Measurements from ENCODE around the gene KEAP1. TPM values are rescaled to one million over a fixed set of nuclear protein-coding genes. Genes with fewer than 3 reads are reported as not detected.

Gene KEAP1
- total RNA-seq, 4 donors from 2014 or later: 66.2 to 86.9 (median 76.4) TPM

DNA sequence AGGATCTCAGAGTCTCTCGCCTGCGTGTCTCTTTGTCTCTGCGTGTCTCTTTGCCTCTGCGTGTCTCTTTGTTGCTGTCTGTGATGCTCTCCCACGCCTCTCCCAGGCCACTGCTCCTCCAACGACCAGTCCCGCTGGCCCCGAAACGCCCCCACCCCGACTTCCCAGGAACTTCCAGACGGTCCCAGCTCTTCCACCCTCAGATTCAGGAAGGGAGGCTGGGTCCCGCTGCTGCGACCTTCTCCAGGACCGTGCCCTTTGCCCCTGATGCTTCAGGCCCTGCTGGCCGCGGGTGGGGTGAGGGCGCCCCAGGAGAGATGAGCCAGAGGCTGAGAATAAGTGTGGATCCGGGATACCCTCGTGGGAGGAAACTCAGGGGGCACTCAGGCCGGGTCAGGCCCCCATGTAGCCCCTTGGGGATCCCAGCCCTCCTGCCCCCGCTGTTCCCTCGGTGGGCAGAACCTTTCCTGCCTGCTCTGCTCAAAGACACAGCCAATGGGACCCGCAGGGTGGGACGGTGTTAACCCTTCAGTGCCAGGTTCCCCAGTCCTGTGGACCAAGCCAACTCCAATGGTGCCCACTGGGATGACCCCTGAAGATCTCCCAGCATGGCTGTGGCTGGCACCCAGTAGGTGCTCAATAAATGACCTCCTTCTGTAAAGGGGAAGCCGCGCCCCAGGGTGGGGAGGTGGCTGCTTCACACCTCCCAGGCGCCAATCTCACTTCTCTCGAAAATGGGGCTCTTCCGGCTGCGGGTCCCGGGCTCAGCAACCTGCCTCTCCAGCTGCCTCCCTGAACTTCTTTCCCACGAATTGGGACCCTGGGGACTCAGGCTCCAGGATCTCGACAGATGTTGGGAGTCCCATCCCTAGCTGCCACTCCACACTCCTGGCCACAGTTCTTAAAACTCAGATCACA, 15.5 kb upstream of the KEAP1 start:
- peak overlapping the region; percentile 67 to 88 (median 86) for H3K27ac ChIP-seq
- H3K4me3 ChIP-seq: peak overlapping the region in 1 of 4 donors; percentile 74
- peaks cover 0 to 12% (median 3%) of the 10 kb centered on the region in 3 donors for H3K36me3 ChIP-seq
- DNase-seq: no peak
- no peaks in the 10 kb centered on the region for H3K9me3 ChIP-seq
- intact Hi-C loops (cut with DNase I): no loop called here
- no peak for TF ChIP-seq POLR2A (IDR thresholded peaks at IDR 0.05)
- WGBS, 2 donors: 5 to 12% methylated on average over 11 to 17 of the region's 33 CpGs
- peaks cover 38 to 97% (median 39%) of the 10 kb centered on the region in 3 donors for H3K4me1 ChIP-seq
- peaks cover 0 to 63% (median 10%) of the 10 kb centered on the region in 4 donors for H3K27me3 ChIP-seq

DNA sequence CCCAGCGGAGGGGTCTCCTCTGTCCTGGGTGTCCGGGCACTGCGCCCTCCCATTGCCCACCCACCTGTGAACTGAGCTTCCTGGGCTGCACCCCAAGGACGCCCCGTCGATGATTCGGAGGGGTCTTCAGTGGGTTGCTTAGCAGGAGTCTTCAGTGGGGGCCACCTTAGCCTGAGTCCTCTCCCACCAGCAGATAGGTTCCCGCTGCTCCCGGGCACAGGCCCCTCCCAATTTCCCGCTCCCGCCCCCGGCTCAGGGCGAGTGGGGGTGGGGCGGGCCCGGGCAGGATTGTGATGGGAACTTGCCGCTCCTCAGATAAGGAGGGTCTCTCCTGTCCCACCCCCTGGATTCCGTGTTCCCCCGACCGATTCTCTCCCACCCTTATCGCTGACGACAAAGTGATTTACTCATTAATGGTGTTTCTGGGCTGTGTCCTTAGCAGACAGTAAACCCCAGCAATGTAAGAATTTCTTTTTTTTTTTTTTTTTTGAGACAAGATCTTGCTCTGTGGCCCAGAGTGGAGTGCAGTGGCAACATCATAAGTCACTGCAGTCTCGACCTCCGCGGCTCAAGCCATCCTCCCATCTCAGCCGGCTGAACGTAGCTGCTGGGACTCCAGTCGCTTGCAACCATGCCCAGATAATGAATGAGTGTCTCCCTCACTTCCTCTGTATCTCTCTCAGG, 14.7 kb upstream of the KEAP1 start:
- no peak for DNase-seq
- Histone ChIP-seq H3K4me3 (peak overlapping the region; percentile 52 to 74 (median 61)), H3K27me3 (peaks cover 0 to 71% (median 10%) of the 10 kb centered on the region in 4 donors), H3K4me1 (peaks cover 38 to 97% (median 39%) of the 10 kb centered on the region in 3 donors), H3K27ac (peak overlapping the region; percentile 73 to 88 (median 86)), H3K9me3 (no peaks in the 10 kb centered on the region), H3K36me3 (peaks cover 0 to 19% (median 3%) of the 10 kb centered on the region in 3 donors)
- TF ChIP-seq CTCF (IDR thresholded peaks at IDR 0.05) (no peak), POLR2A (IDR thresholded peaks at IDR 0.05) (peak in 1 of 4 donors; percentile 6)
- intact Hi-C loops (cut with DNase I): no loop called here
- WGBS, 2 donors: 1 to 7% methylated on average over 12 to 20 of the region's 27 CpGs

DNA sequence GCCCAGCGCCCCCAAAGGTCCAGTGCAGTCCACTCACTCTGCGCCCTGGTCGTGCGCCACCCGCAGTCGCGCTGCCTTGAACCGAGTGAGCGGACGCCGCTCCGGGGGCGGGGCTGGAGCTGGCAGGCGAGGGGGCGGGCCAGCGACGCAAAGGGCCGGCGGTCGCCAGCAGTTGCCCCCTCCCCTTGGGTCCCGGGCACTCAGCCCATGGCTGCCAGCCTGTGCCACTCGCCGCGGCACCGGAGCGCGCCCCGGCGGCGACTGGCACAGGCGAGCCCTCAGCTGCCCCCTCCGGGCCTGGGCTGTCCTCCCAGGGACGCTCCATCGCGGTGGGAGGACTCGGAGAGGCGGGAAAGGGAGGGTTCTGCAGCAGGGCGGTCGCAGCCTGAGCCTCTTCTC, 14.2 kb upstream of the KEAP1 start, which contains the start of gene S1PR5:
S1PR5 (minus strand) TSS at position 87 of the 399 bp plus-strand sequence. CDS start 2,436 bp downstream, outside the sequence.
- peak within 1 kb of the TSS; percentile 52 to 74 (median 61) for H3K4me3 ChIP-seq
- H3K9me3 ChIP-seq: no peaks in the 10 kb centered on the region
- H3K36me3 ChIP-seq: peaks cover 0 to 19% (median 3%) of the 10 kb centered on the region in 3 donors
- H3K27ac ChIP-seq: peak within 1 kb of the TSS; percentile 73 to 88 (median 86)
- no peak for DNase-seq
- no CpG with 5 or more reads among the region's 39 CpGs for WGBS, 2 donors
- TF ChIP-seq CTCF (IDR thresholded peaks at IDR 0.05) (no peak), POLR2A (IDR thresholded peaks at IDR 0.05) (peak in 1 of 4 donors; percentile 32)
- intact Hi-C loops (cut with DNase I): no loop called here
- H3K4me1 ChIP-seq: peaks cover 38 to 97% (median 39%) of the 10 kb centered on the region in 3 donors
- peaks cover 0 to 77% (median 10%) of the 10 kb centered on the region in 4 donors for H3K27me3 ChIP-seq

DNA sequence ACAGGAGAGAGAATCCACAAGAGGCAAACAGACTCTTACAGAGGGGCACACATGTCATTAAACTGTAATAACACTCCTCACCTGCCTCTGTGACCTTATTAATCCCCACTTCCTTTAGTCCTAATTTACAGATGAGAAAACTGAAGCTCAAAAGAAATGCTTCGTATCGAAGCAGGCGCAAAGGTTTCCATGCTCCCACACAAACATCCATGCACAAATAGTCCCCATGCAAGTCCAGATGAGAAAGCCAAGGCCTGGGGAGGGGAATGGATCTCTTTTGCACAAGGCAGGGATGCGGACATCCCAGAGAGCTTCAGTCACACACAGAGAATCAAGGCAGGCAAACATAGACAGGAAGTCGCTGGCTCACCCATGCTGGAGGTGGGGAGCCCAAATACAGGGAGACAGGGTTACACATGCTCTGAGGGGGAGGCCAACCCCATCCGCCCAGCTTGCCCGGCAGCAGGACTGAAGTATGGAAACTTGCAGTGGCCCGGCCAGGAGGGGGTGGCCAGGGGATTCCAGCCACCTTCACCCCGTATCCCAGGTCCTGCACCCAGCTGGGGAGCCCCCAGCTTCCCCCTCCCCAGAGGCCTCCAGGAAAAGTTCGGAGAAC, 13.6 kb upstream of the KEAP1 start:
- no peak for DNase-seq
- Histone ChIP-seq H3K4me3 (peak overlapping the region; percentile 52 to 74 (median 61)), H3K36me3 (peaks cover 0 to 19% (median 3%) of the 10 kb centered on the region in 3 donors), H3K9me3 (no peaks in the 10 kb centered on the region), H3K27me3 (peaks cover 0 to 81% (median 10%) of the 10 kb centered on the region in 4 donors), H3K4me1 (peaks cover 35 to 95% (median 38%) of the 10 kb centered on the region in 3 donors), H3K27ac (peak overlapping the region; percentile 73 to 88 (median 86))
- TF ChIP-seq POLR2A (IDR thresholded peaks at IDR 0.05) (no peak), CTCF (IDR thresholded peaks at IDR 0.05) (no peak)
- intact Hi-C loops (cut with DNase I): no loop called here
- 26 to 49% methylated on average over 5 to 8 of the region's 10 CpGs for WGBS, 2 donors

DNA sequence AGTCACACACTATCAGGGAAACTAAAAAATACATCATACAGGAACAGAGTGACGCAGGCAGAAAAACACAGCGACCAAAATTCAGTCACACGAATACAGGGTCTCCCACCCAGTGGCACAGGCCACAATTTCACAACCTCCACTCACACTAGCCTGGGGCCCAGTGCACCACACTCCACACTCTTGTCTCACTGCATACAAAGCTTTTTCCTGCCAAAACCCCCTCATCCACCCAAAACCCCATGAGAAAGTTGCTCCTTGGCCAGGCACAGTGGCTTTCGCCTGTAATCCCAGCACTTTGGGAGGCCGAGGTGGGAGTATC, 12.9 kb upstream of the KEAP1 start:
- no peak for TF ChIP-seq POLR2A (IDR thresholded peaks at IDR 0.05)
- TF ChIP-seq CTCF (IDR thresholded peaks at IDR 0.05): no peak
- intact Hi-C loops (cut with DNase I): no loop called here
- DNase-seq: no peak
- Histone ChIP-seq H3K4me1 (peaks cover 30 to 95% (median 36%) of the 10 kb centered on the region in 3 donors), H3K36me3 (peaks cover 0 to 19% (median 3%) of the 10 kb centered on the region in 3 donors), H3K27ac (peak overlapping the region; percentile 31 to 88 (median 86)), H3K27me3 (peaks cover 0 to 88% (median 10%) of the 10 kb centered on the region in 4 donors), H3K4me3 (peak overlapping the region; percentile 52 to 74 (median 61)), H3K9me3 (no peaks in the 10 kb centered on the region)
- 51 to 70% methylated on average over 5 of the region's 5 CpGs for WGBS, 2 donors

All from esophagus squamous epithelium (tissue), 5 donors.